ENCODE data around the gene ENAH.

The ENAH gene

DNA sequence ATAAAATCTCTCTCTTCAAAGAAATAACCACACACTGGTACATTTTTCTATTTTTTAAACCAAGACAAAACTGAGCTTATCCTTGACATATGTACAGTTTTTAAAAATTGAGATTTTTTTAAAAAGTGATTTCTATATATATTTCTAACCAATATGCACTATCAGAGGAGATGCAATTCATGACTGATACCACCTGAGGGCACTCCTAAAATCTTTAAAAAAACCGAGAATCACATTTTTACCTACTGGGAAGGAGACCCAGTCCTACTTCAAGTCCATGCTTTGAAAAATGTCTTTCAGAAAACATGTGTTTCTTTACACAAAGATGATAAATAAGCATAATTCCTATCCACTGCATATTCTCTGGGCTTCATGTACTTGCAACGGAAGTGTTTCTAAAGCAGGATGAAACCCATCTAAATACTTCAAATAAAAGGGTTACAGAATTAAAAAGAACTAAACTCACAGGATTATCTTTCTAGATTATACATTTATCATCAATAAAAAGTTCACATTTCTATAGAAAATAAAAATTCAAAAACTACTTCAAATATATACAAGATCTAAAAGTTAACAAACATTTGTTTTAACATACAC is 98.6 kb downstream of the ENAH start:
- no peak for DNase-seq

GRCh38 chr1:225549821-225550220 is 103.1 kb downstream of the ENAH start:
- no peak for DNase-seq

GRCh38 chr1:225548140-225548857 is 104.6 kb downstream of the ENAH start:
- no peak for DNase-seq

DNA sequence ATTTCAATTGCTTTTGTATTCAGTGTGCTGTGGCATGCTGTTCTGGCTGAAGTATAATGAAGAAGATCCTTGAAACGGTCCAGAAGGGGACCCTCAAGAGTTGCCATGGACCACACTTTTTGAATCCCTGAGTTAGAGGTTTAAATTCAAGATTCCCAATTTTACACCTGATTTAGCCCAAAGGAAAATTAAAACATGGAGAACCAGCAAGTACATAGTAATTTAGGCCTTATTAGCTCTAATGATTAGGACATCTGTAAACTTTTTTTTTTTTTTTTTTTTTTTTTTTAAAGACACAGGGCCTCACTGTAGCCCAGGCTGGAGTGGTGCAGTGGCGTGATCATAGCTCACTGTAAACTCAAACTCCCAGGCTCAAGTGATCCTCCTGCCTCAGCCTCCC is 107.3 kb downstream of the ENAH start:
- no peak for DNase-seq

DNA sequence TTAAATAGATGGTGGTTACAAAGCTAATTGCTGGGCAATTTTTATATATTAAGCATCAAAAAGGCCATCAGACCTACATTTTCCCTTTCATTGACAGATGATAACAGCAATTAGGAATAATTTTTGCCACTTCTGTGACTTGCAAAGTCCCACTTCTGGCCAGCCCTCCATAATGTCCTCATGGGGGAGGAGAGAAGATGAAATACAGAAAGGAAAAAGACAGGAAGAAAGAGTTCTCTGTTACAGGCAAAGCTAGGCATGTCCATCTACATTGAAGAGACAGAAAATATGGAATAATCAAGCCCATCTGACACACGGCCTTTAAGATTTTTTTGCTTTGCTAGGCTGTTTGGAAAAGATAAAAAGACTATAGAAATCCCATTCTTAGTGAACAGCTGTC is 108.0 kb downstream of the ENAH start:
- DNase-seq, result no peak

DNA sequence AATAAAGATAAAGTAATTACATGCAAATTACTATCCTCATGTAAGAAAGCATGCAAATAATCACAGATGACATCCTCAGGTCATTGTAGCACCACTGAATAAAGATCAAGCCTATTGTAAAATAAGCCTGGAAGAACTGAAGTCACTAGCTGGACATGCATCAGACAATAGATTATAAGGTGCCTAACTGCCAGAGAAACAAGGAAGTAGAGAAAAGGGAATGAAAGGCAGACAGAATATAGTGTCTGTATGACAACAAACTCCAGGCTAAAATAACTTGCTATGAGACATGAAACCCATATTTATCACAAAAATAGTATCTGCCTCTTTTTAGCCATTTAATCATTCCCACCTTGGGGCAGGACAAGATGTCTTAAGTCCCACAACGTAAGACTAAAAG is 108.7 kb downstream of the ENAH start:
- no peak for DNase-seq

DNA sequence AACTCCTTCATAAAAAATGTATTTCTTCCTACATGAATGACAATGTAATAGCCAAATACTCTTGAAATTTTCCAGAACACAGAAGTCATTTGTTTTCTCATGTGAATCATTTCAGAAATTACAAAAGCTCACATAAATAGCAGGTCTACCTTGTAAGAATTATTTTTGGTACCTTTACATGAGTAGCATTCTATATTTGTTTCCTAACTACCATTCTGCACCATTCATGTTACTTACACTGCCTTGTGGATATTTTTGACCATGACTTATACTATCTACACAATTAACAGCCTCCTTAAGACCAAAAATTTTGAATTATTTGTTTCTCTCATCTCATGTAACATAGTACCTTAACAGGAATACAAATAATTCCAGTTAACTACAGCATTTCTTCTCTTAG is 109.6 kb downstream of the ENAH start:
- no peak for DNase-seq

GRCh38 chr1:225541383-225541782 is 111.5 kb downstream of the ENAH start:
- no peak for DNase-seq

GRCh38 chr1:225539575-225539974 is 113.3 kb downstream of the ENAH start:
- DNase-seq, result no peak

DNA sequence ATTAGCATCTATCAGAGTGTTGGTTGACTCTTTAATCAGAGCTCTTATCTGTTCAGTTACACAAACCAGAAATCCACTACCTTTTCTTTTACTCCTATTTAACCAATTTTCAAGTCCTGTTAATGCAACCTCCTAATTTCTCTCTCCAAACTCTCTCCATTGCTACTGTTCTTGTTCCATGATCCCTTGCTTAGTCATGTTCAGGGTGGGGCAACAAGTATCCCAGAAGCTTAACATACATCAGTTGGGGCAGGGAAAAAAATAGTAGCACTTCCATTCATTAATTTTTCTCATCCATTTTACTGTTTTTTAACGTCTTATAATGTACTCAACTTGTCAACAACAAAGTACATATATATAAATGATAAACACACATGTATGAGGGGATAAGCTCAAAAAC is 113.9 kb downstream of the ENAH start:
- no peak for DNase-seq

DNA sequence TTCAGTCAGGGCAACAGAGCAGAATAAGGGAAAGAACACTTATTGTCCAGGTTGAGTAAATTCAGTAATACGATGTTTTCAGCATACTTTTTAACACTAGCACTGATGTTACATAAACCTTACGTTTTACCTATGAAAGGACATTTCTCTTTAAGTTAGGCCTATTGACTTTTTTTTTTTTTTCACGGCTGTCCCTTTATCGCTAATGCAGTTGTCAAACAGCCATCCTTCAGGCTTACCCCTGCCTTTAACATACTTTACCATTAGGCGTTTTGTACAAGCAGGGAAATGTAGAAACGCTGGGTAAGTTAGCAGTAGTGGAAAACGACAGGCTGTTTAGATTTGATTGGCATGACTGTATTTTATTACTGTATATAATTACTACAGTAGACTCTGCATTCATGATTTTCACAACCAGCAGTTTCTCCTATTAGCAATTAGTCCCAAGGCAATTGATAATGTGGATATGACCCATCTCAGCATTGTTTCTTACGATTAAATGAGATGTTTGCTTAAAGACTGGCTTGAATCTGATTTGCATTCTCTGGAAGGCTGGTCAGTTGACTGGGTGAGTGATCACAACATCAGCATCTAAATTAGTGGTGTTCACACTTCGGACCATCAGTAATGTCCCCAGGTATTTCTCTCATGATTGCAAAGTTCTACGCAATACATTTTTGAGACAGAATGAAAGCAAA is 115.2 kb downstream of the ENAH start:
- DNase-seq, result no peak

GRCh38 chr1:225535280-225535679 is 117.6 kb downstream of the ENAH start:
- DNase-seq, result no peak

GRCh38 chr1:225534772-225535171 is 118.2 kb downstream of the ENAH start:
- no peak for DNase-seq

DNA sequence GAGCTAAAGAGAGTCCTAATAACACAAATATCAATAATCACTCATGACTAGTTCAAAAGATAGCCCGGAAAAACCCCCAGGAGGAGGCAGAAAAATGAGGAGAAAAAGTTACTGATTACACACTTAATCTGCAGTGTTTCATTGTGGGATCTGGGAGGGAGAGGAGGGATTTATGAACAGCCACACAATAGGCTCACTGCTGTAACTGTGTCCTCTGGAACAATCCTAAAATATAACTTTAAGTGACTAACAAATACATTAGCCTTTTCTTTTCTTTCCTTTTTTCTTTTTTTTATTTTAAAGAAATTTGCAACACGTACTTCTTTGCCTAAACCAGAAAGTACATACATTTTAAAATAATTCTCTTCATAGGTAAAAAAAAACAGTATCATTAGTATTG is 118.8 kb downstream of the ENAH start:
- DNase-seq, result no peak

- DNase-seq, result no peak
Observed at GRCh38 chr1:225533238-225533637, 119.7 kb downstream of the ENAH start.

DNA sequence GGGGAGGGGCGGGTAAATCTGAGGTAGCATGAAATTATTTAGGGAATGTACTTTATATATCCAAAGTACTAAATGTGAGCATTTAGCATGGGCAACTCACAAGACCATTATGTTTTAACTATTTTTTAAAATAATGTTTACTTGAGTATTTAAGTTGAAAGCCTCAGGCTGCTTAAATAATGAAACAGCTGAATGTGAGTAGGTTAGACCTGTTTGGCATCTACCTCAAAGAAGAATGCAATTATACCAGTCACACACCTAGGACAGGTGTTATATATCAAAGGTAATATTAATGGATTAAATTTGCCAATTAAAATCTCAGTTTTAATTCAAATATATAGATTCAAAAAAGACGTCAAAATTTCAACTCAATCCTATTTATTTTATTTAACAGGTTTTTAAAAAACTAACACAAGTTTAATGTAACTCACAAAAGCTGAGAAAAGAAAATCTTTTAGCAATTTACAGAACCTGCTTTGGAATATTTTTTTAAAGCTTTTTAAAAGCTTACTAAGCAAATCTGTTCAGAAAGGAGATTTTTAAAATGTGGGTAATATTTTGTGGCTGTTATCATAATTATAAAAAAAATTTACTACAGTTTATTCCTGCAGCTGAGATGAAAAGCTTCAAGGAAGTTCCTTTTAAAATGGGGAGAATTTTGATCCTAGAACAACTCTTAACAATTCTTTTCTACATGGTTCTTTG is 120.5 kb downstream of the ENAH start:
- DNase-seq, result no peak

GRCh38 chr1:225529726-225530125 is 123.2 kb downstream of the ENAH start:
- no peak for DNase-seq

DNA sequence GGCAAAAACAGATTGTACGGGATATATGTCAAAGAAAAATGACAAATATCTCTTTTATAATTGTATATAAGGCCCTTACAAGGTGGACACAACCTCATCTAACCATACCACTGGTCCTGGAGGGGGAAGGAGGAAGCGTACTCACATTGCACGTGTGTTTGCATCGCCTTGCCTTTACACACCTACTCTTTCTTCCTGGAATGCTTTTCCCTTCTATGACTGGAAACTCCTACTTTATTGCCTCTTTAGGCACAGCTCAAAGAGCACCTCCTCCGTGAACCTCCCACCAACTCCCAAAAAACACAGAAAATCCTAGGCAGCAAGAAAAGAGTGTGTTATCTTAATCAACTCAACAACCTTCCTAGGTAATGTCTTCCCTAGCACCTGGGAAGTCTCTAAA is 125.3 kb downstream of the ENAH start:
- DNase-seq, result no peak

DNA sequence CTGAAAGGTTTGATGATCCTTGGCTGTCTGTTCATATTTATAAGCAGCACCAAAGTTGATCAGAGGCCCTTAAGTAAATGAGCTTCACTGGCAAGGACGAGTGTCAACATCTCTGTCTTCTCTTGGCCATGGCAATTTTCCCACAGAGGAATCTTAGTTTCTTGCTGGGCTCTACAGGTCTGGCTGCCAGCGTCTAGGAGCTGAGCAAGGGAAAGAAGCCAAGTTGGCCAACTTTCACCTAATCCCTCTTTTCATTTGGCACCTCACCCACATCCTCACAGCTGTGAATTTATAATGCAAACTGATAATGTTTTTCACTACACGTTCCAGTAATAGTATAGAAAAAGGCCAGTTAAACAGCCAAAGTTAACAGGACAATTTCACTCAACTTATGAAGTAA is 126.0 kb downstream of the ENAH start:
- DNase-seq, result no peak

DNA sequence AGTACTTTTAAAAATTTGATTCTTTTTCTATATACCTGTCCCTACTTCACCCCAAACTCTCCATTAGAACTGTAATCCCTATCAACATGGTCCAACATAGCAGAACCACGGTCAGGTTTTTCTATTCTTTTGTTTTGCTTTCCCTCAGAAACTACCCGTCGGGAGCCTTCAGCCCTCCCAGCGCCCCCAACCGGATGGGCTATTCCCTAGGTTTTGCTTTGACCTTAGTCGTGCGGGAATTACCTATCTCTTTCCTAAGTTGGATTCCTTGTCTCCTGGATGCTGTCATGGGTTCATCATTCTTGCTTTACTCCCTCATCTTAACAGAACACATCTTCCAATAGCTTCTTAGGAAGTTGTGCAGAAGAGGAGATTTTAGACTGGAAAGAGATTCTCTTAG is 127.5 kb downstream of the ENAH start:
- DNase-seq, result no peak

- DNase-seq, result no peak
Observed at GRCh38 chr1:225524570-225524969, 128.4 kb downstream of the ENAH start.

DNA sequence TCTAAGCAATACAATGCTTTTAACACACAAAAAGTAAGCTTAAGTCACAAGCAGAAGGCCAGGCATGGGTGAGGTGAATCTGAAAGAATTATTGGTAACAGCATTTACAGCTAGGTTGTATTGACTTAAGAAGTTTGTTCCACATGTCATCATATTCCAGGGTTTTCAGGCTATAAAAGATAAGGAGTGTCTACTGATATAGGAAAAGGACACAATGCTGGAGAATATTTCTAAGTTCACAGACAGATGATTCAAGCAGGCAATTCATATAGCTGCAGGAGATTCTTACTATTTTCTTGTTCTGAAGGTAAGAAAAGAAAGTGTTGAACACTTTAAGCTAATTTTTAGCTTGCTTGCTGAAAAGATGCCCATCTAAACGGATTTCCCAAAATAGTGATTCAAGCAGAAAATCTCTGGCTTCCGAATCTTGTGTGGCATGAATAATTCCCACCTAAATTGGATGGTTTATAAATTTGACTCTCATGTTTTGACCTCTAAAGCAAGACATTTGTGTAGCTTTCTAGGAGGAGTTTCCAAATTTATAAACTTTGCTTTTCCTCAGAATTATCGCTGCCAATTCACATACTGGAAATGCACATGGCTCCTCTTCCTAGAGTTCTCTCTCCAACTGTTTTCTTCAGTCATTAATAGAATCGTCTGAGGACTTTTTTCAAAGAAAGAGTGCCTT is 129.5 kb downstream of the ENAH start:
- no peak for DNase-seq

DNA sequence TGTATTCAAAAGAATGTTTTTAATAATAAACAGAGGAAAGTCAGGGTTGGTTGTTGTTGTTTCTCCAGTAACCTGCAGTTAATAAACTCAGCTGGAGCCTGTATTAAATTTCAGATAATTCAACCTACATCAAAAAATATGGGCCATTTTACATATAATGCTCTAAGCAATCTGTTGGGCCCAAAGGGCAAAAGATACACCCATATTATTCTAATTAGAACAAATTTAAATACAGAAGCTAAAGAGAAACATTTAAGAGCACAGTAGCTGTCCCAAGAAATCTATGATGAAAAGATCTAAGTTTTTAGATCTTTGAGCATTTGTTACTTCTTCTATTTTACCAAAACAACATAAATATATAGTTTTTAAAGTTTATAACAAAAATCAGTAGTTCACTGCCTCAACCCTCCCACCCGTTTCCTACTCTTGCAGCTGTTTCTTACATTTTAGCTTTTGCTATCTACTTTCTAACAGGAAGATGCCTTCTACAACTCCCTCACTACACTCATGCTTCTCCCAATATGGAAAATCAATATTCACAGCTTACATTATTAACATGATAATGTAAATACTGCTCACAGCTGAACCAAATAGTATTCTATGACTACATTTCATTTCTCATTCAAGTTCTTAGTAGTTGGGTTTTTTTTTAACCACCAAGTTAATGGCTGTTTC is 130.2 kb downstream of the ENAH start:
- DNase-seq, result no peak
